Hepatocyte (in vitro differentiated cells): Measurements from ENCODE around the gene ELK4.

ENCODE experiments used
- CTCF ChIP-seq: fragments of 200-600 bp; sonication (generic); IDR thresholded peaks from 2 replicates; pipeline ENCODE4 v1.5.1; 2016; ENCODE audit warnings: antibody characterized with exemption, mild to moderate bottlenecking; ENCODE audit not compliant: poor library complexity
- EZH2 ChIP-seq: fragments of 200-600 bp; sonication (generic); IDR thresholded peaks from 2 replicates; pipeline ENCODE4 v1.6.1; 2016; ENCODE audit warnings: antibody characterized with exemption, mild to moderate bottlenecking, borderline replicate concordance
- EZH2phosphoT487 ChIP-seq: fragments of 200-600 bp; sonication (generic); IDR thresholded peaks from one replicate; pipeline ENCODE4 v1.6.1; 2018; ENCODE audit warnings: antibody characterized with exemption, mild to moderate bottlenecking, low read depth, moderate library complexity; ENCODE audit not compliant: unreplicated experiment, severe bottlenecking

GRCh38 chr1:205581321-205581980, 50.4 kb downstream of the ELK4 start:
- TF ChIP-seq CTCF = no peak
- no peak for TF ChIP-seq EZH2
- TF ChIP-seq EZH2phosphoT487 = no peak
